HepG2 (cell line): Measurements from ENCODE around the gene NECTIN2. TPM values are rescaled to one million over a fixed set of nuclear protein-coding genes. Genes with fewer than 3 reads are reported as not detected.

ENCODE experiments used
- ARID2 ChIP-seq: sonication (generic); formaldehyde crosslinking; IDR thresholded peaks from 2 replicates; pipeline ENCODE4 v1.8.1; 2022; ENCODE audit warnings: mild to moderate bottlenecking, missing genetic modification reagents, borderline replicate concordance
- ERF ChIP-seq: IDR thresholded peaks from 2 replicates; pipeline ENCODE4 v1.6.1; 2018; ENCODE audit warnings: missing biosample characterization, missing genetic modification reagents
- FOXK2 ChIP-seq: fragments of 450-650 bp; IDR thresholded peaks from 2 replicates; pipeline ENCODE4 v1.6.1; 2016
- IKZF5 ChIP-seq: IDR thresholded peaks from 2 replicates; pipeline ENCODE4 v1.6.1; 2018; ENCODE audit warnings: missing genetic modification reagents, mild to moderate bottlenecking, missing compliant biosample characterization
- MIXL1 ChIP-seq: IDR thresholded peaks from 2 replicates; pipeline ENCODE4 v1.6.1; 2016
- MTF2 ChIP-seq: sonication (generic); formaldehyde crosslinking; IDR thresholded peaks from 2 replicates; pipeline ENCODE4 v1.5.0; 2020; ENCODE audit warnings: missing genetic modification reagents, borderline replicate concordance
- MXD3 ChIP-seq: IDR thresholded peaks from 2 replicates; pipeline ENCODE4 v1.6.1; 2016; ENCODE audit warnings: mild to moderate bottlenecking, missing biosample characterization, missing genetic modification reagents
- NCOA1 ChIP-seq: sonication (generic); formaldehyde crosslinking; IDR thresholded peaks from 2 replicates; pipeline ENCODE4 v1.9.0; 2021; ENCODE audit warnings: missing genetic modification reagents
- ONECUT2 ChIP-seq: sonication (generic); formaldehyde crosslinking; IDR thresholded peaks from 2 replicates; pipeline ENCODE4 v1.4.0; 2020; ENCODE audit warnings: missing genetic modification reagents
- PAWR ChIP-seq: sonication (generic); formaldehyde crosslinking; IDR thresholded peaks from 2 replicates; pipeline ENCODE4 v1.4.0; 2020; ENCODE audit warnings: missing genetic modification reagents, mild to moderate bottlenecking, borderline replicate concordance
- PHB2 ChIP-seq: fragments of 450-650 bp; IDR thresholded peaks from 2 replicates; pipeline ENCODE4 v1.6.1; 2018; ENCODE audit not compliant: partially characterized antibody
- PLSCR1 ChIP-seq: sonication (generic); formaldehyde crosslinking; IDR thresholded peaks from 2 replicates; pipeline ENCODE4 v1.5.0; 2020; ENCODE audit warnings: missing genetic modification reagents, mild to moderate bottlenecking, borderline replicate concordance
- RBFOX2 ChIP-seq: fragments of 200-400 bp; formaldehyde crosslinking; IDR thresholded peaks from 2 replicates; pipeline ENCODE4 v1.6.1; 2017; ENCODE audit warnings: low read depth, mild to moderate bottlenecking, low read length
- REL ChIP-seq: sonication (generic); formaldehyde crosslinking; conservative IDR thresholded peaks from 2 replicates; pipeline ENCODE4 v1.8.0; 2022; ENCODE audit warnings: mild to moderate bottlenecking, missing genetic modification reagents, moderate library complexity
- TEAD2 ChIP-seq: sonication (generic); formaldehyde crosslinking; IDR thresholded peaks from 2 replicates; pipeline ENCODE4 v1.9.0; 2021; ENCODE audit warnings: missing genetic modification reagents
- XBP1 ChIP-seq: sonication (generic); formaldehyde crosslinking; IDR thresholded peaks from 2 replicates; pipeline ENCODE4 v1.5.0; 2020; ENCODE audit warnings: missing genetic modification reagents
- ZC3H13 ChIP-seq: sonication (generic); formaldehyde crosslinking; IDR thresholded peaks from 2 replicates; pipeline ENCODE4 v1.8.1; 2023; ENCODE audit warnings: mild to moderate bottlenecking, missing genetic modification reagents, moderate library complexity
- ZNF142 ChIP-seq: sonication (generic); formaldehyde crosslinking; IDR thresholded peaks from 2 replicates; pipeline ENCODE4 v1.4.0; 2020; ENCODE audit warnings: missing genetic modification reagents
- ZNF20 ChIP-seq: sonication (generic); formaldehyde crosslinking; IDR thresholded peaks from 2 replicates; pipeline ENCODE4 v1.4.0; 2020; ENCODE audit warnings: mild to moderate bottlenecking, moderate library complexity, missing genetic modification reagents
- ZNF260 ChIP-seq: sonication (generic); formaldehyde crosslinking; IDR thresholded peaks from 2 replicates; pipeline ENCODE4 v1.4.0; 2020; ENCODE audit warnings: missing genetic modification reagents, low read depth, mild to moderate bottlenecking, borderline replicate concordance
- ZNF446 ChIP-seq: sonication (generic); formaldehyde crosslinking; IDR thresholded peaks from 2 replicates; pipeline ENCODE4 v1.5.0; 2020; ENCODE audit warnings: mild to moderate bottlenecking, missing genetic modification reagents
- ZNF619 ChIP-seq: sonication (generic); formaldehyde crosslinking; IDR thresholded peaks from 2 replicates; pipeline ENCODE4 v1.4.0; 2020; ENCODE audit warnings: mild to moderate bottlenecking, missing genetic modification reagents
- ZSCAN12 ChIP-seq: sonication (generic); formaldehyde crosslinking; IDR thresholded peaks from 2 replicates; pipeline ENCODE4 v1.9.0; 2021; ENCODE audit warnings: mild to moderate bottlenecking, missing genetic modification reagents
- polyA plus RNA-seq, 8 experiments: library from polyadenylated mRNA; depleted of rRNA in 3 of 8; stranded (reverse) in 7 of 8; unstranded in 1 of 8; fragments of >200 nt; fragmentation: Illumina TruSeq in 4 of 8; extraction: Trizol in 4 of 8; gene quantifications; 2 replicates each; pipeline versions ENCODE4 v1.2.1 to v1.2.3, GENCODE V29; 2011 to 2016; ENCODE audit warnings: low read depth in 4 of 8, missing spikeins in 1 of 8, mixed read lengths in 1 of 8; ENCODE audit not compliant: insufficient read depth in 1 of 8
- total RNA-seq, 5 experiments: library from RNA; depleted of rRNA; stranded (reverse); fragments of >200 nt; fragmentation: Illumina TruSeq; extraction: Trizol; gene quantifications; 2 replicates each; pipeline ENCODE4 v1.2.3, GENCODE V29; 2016; ENCODE audit warnings: low read depth in 1 of 5

The NECTIN2 gene
- total and polyA plus RNA-seq, 2 of the 13 experiments (the other 11 are each of a cell fraction or from before 2014, with no cell fraction given), result 75.4 to 114 TPM

GRCh38 chr19:44845612-44846454 is at the start of gene NECTIN2 (continued):
- TF ChIP-seq IKZF5, result no peak; the same call in 1 of the 2 replicates
- no peak for TF ChIP-seq ONECUT2
- TF ChIP-seq ZNF446 (CRISPR knock-in tag), result no peak
- TF ChIP-seq MIXL1 (CRISPR knock-in tag), result no peak; the same call in 1 of the 2 replicates
- no peak for TF ChIP-seq ZNF260
- TF ChIP-seq ZNF619 (CRISPR knock-in tag), result no peak
- no peak for TF ChIP-seq REL
- no peak for TF ChIP-seq PLSCR1 (CRISPR knock-in tag)
- no peak for TF ChIP-seq FOXK2
- TF ChIP-seq ZNF20 (CRISPR knock-in tag), result no peak
- TF ChIP-seq MXD3 (CRISPR knock-in tag), result peak; percentile 25
- no peak for TF ChIP-seq ZNF142 (CRISPR knock-in tag)
- TF ChIP-seq ZC3H13 (CRISPR knock-in tag), result 0 out of 2 replicates have a peak, but pooled peaks have one; percentile 65
- no peak for TF ChIP-seq ZSCAN12 (CRISPR knock-in tag)
- no peak for TF ChIP-seq MTF2
- no peak for TF ChIP-seq PAWR (CRISPR knock-in tag)
- peak; percentile 42 for TF ChIP-seq ERF (CRISPR knock-in tag)
- peak; percentile 83 for TF ChIP-seq RBFOX2
- no peak for TF ChIP-seq NCOA1 (CRISPR knock-in tag)
- no peak for TF ChIP-seq PHB2
- no peak for TF ChIP-seq XBP1 (CRISPR knock-in tag)
- 0 out of 2 replicates have a peak, but pooled peaks have one; percentile 10 for TF ChIP-seq ARID2 (CRISPR knock-in tag)
- no peak for TF ChIP-seq TEAD2
